Hematopoietic multipotent progenitor cell treated with erythropoietin and hydrocortisone succinate and interleukin-3 and kit ligand, for 6 days (in vitro differentiated cells): ENCODE data around the gene CAPRIN2.

Source experiments
- DNase-seq: peaks from one replicate; pipeline ENCODE4 v3.0.0-alpha.2; 2015

Gene CAPRIN2

GRCh38 chr12:30763053-30763452, 8.3 kb upstream of the CAPRIN2 start:
- DNase-seq, result peak; percentile 95

- DNase-seq, result no peak
Observed at GRCh38 chr12:30761730-30762129, 7.0 kb upstream of the CAPRIN2 start.

DNA sequence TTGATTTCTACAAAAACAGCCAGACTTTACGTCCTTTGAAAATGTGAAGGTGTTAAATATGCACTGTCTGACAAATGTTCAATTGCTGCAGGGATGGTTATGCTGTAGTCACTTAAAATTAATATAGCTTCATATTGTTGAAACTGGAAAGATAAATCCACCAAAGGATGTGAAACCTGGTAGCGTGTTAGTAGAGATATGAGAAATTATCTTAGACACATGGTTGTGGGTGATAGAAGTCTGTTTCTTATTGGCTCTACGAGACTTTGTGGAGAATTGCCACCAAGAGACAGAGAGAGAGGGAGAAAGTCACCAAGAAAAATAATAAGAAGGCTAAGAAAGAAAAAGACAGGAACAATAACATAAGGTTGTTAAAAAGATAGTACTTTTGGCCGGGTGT, 2.6 kb upstream of the CAPRIN2 start:
- peak; percentile 94 for DNase-seq

- no peak for DNase-seq
Observed at GRCh38 chr12:30756074-30756473, 1.3 kb upstream of the CAPRIN2 start.

DNA sequence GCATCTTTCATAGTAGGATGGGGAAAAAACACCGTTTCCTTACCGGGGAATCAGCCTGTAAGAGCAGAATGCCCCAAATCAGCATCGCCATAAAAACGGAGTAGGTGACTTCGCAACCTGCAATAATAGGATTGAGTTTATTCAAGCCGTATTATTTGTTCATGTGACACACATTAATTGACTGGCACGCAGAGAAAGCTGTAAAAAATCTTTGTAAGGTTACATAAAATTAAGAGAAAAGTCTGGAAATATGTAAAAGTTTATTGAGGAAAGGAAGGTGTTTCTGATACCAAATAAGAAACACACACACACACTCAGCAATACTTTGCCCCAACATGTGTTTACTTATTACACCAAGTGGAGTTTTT, 628 bp upstream of the CAPRIN2 start:
- no peak for DNase-seq

DNA sequence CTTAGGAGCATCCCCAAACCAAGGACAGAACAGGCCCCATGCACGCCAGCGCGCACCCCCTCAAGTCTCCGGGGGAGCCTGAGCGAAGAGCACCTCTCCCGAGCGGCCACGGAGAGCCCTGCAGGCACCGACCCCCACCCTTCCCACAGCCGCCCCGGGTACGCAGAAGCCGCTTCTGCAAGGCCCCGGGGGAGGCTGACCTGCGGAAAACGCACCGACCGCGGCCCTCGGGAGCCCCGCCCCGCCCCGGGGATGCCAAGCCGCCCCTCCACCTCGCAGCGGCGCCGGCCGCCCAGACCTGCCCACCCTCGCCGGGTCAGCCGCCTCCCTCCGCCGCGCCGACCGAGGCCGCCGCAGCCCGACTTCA, 385 bp downstream of the CAPRIN2 start:
- DNase-seq, result no peak

GRCh38 chr12:30753751-30754382, 884 bp downstream of the CAPRIN2 start:
- DNase-seq, result peak; percentile 45

GRCh38 chr12:30753233-30753632, 1.5 kb downstream of the CAPRIN2 start:
- DNase-seq, result peak; percentile 89

- DNase-seq, result no peak
Observed at GRCh38 chr12:30752255-30752654, 2.5 kb downstream of the CAPRIN2 start.

DNA sequence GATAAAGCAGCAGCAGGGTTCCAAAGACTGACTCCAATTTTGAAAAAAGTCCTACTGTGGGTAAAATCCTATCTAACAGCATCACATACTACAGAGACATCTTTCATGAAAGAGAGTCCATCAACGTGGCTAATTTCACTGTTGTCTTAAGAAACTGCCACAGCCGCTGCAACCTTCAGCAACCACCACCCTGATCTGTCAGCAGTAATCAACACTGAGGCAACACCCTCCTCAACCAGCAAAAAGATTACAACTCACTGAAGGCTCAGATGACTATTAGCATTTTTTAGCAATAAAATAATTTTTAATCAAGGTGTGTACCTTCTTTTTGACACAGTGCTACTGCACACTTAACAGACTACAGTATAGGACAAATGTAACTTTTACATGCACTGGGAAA, 6.6 kb downstream of the CAPRIN2 start:
- peak; percentile 51 for DNase-seq

DNA sequence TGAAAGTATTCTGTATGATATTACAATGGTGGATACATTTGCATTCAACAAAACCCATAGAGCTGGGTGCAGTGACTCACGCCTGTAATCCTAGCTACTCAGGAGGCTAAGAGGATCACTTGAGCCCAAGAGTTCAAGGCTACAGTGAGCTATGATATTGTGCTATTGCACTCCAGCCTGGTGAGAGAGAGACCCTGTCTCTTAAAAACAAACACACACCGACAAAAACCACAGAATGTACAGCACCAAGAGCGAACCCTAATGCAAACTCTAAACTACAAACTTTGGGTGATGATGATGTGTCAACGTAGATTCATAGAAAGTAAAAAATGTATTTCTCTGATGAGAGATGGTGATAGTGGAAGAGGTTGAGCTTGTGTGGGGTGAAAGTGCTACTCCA, 8.6 kb downstream of the CAPRIN2 start:
- no peak for DNase-seq

GRCh38 chr12:30744321-30744720, 10.4 kb downstream of the CAPRIN2 start:
- DNase-seq, result no peak

GRCh38 chr12:30740274-30740673, 14.5 kb downstream of the CAPRIN2 start:
- no peak for DNase-seq

- DNase-seq, result no peak
Observed at GRCh38 chr12:30739020-30739419, 15.7 kb downstream of the CAPRIN2 start.

GRCh38 chr12:30732954-30733637, 21.7 kb downstream of the CAPRIN2 start:
- no peak for DNase-seq

GRCh38 chr12:30730011-30730410, 24.7 kb downstream of the CAPRIN2 start:
- DNase-seq, result no peak

DNA sequence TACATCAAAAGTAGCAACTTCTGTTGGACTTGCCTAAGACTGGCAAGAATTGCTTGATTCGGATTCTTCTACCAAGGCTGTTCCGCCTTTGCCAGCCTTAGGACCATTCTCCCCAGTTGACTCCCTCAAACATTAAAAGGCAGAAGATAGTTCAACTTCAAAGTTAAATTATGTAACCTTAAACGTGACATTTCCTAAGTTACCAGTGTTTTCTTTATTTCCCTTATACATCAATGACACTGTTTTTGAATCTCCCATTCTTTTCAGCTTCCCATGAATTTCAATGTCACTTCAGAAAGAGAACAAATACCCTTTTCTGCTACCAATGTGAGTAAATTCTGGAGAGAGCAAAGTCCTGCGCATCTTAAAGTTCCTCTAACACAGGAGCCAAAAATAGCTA, 25.2 kb downstream of the CAPRIN2 start:
- DNase-seq, result no peak

DNA sequence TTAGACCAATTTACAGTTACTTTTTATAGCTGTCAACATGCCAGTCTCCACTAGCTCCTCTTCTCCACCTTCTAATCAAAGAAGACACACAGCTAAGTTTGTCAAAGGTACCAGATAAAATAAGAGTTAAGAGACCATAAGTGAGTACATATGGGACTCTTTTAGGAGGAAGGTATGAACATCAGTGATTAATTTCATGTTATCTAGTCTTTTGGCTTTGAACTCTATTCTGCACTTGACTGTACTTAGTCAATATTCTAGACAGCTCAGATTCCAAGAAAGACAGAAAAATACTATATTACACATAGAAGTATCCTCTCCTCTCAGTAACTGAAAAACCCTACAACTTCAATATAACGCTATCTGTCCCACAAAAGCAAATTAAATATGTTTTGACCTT, 28.1 kb downstream of the CAPRIN2 start:
- no peak for DNase-seq

GRCh38 chr12:30725739-30726138, 29.0 kb downstream of the CAPRIN2 start:
- DNase-seq, result no peak

DNA sequence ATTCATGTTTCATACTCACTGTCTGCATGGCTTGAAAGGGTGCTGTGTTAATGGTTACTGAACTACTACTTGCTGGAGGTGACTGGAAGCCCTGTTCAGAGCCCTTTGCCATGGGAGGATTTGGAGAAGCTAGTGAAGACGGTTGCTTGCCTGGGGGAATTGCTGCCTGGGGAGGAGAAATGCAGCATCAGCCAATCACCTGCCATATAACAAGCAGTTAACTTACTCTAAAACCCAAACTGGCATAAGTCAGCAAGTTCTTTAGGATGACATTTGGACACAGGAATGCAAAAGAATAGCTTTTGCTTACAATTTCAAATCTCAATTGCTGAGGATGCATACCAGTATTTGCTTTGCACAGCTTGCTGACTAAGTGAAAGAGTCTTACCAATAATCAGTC, 35.7 kb downstream of the CAPRIN2 start:
- DNase-seq, result no peak

GRCh38 chr12:30707613-30708342, 47.0 kb downstream of the CAPRIN2 start:
- no peak for DNase-seq

GRCh38 chr12:30706476-30706875, 48.3 kb downstream of the CAPRIN2 start:
- DNase-seq, result no peak

- no peak for DNase-seq
Observed at GRCh38 chr12:30701056-30701455, 53.7 kb downstream of the CAPRIN2 start.

DNA sequence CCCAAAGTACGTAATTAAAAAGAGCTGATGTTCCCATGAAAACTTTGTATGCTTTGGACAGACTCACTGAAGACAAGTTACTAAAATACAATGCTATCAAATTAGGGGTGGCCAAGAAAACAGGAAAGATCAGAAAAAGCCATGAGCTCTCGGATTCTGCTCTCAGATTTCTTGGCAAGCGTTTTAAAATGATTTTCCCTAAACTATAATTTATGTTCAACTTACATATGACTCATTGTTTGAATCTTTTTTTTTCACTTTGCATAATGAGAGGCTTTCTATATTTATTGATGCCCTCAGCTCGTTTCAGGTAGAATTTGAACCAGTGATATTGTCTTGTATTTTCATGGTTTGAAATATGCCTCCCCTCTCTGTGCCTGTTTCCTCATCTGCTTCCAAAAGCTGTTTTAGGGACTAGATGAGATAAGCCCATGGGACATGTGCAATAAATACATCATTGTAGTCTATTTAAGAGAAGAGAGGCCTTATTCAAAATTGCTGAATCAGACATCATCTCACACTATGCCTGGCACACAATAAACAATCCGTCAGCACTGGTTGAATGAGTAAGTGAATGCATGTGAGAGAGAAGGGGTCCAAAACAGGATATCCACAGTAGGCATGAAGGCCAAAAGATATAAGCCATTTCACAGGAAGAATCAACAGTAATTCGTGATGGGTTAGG, 54.4 kb downstream of the CAPRIN2 start:
- no peak for DNase-seq
